HepG2 (cell line): ENCODE measurements around the gene PDS5B. TPM values are rescaled to one million over a fixed set of nuclear protein-coding genes. Genes with fewer than 3 reads are reported as not detected.

ENCODE experiments used
- ARHGAP35 ChIP-seq: sonication (generic); formaldehyde crosslinking; IDR thresholded peaks from 2 replicates; pipeline ENCODE4 v1.9.0; 2022; ENCODE audit warnings: mild to moderate bottlenecking, inconsistent platforms, moderate library complexity, missing genetic modification reagents, borderline replicate concordance
- ARNT ChIP-seq: fragments of 450-650 bp; IDR thresholded peaks from 2 replicates; pipeline ENCODE4 v1.6.1; 2017
- ATRX ChIP-seq: sonication (generic); formaldehyde crosslinking; IDR thresholded peaks from 2 replicates; pipeline ENCODE4 v1.4.0; 2020; ENCODE audit warnings: missing genetic modification reagents, borderline replicate concordance
- CEBPB ChIP-seq: IDR thresholded peaks from 2 replicates; pipeline ENCODE4 v1.6.1; 2011; ENCODE audit warnings: low read depth, low read length, improper control_type of control experiment, borderline replicate concordance
- CREB3 ChIP-seq: sonication (generic); formaldehyde crosslinking; IDR thresholded peaks from 2 replicates; pipeline ENCODE4 v1.5.0; 2020; ENCODE audit warnings: missing genetic modification reagents
- CSRNP1 ChIP-seq: sonication (generic); formaldehyde crosslinking; IDR thresholded peaks from 2 replicates; pipeline ENCODE4 v1.8.1; 2023; ENCODE audit warnings: mild to moderate bottlenecking, missing genetic modification reagents
- HNRNPH1 ChIP-seq: fragments of 200-400 bp; formaldehyde crosslinking; optimal IDR thresholded peaks from 2 replicates; pipeline ENCODE3; 2017; ENCODE audit warnings: mild to moderate bottlenecking, low read depth, low read length
- HNRNPUL1 ChIP-seq: fragments of 200-400 bp; formaldehyde crosslinking; IDR thresholded peaks from 2 replicates; pipeline ENCODE4 v1.6.1; 2017; ENCODE audit warnings: low read depth, mild to moderate bottlenecking, low read length, moderate library complexity
- MAFF ChIP-seq: IDR thresholded peaks from 2 replicates; pipeline ENCODE4 v1.6.1; 2011; ENCODE audit warnings: low read depth, low read length, improper control_type of control experiment
- MBNL3 ChIP-seq: fragments of 250-450 bp; sonication (Bioruptor Pico); conservative IDR thresholded peaks from 2 replicates; pipeline ENCODE4 v1.8.0; 2022; ENCODE audit warnings: mild to moderate bottlenecking, inconsistent platforms
- NR1H2 ChIP-seq: sonication (generic); formaldehyde crosslinking; IDR thresholded peaks from 2 replicates; pipeline ENCODE4 v1.8.1; 2022; ENCODE audit warnings: low read depth, missing genetic modification reagents, borderline replicate concordance
- PITX1 ChIP-seq: sonication (generic); formaldehyde crosslinking; IDR thresholded peaks from 2 replicates; pipeline ENCODE4 v1.5.1; 2020; ENCODE audit warnings: mild to moderate bottlenecking, missing genetic modification reagents
- PRMT3 ChIP-seq: sonication (generic); formaldehyde crosslinking; IDR thresholded peaks from 2 replicates; pipeline ENCODE4 v1.8.1; 2022; ENCODE audit warnings: low read depth, mild to moderate bottlenecking, moderate library complexity, missing genetic modification reagents, borderline replicate concordance
- ZBTB20 ChIP-seq: sonication (generic); formaldehyde crosslinking; IDR thresholded peaks from 2 replicates; pipeline ENCODE4 v1.8.1; 2023; ENCODE audit warnings: missing genetic modification reagents, low read depth, mild to moderate bottlenecking, borderline replicate concordance
- ZNF121 ChIP-seq: sonication (generic); formaldehyde crosslinking; IDR thresholded peaks from 2 replicates; pipeline ENCODE4 v1.5.0; 2020; ENCODE audit warnings: mild to moderate bottlenecking, missing genetic modification reagents
- ZNF263 ChIP-seq: sonication (generic); formaldehyde crosslinking; IDR thresholded peaks from 2 replicates; pipeline ENCODE4 v1.4.0; 2020; ENCODE audit warnings: missing genetic modification reagents
- ZNF34 ChIP-seq: sonication (generic); formaldehyde crosslinking; IDR thresholded peaks from 2 replicates; pipeline ENCODE4 v1.4.0; 2020; ENCODE audit warnings: mild to moderate bottlenecking, missing genetic modification reagents, borderline replicate concordance
- ZNF703 ChIP-seq: sonication (generic); formaldehyde crosslinking; IDR thresholded peaks from 2 replicates; pipeline ENCODE4 v1.5.1; 2020; ENCODE audit warnings: missing genetic modification reagents, mild to moderate bottlenecking, moderate library complexity, borderline replicate concordance
- ZSCAN25 ChIP-seq: sonication (generic); formaldehyde crosslinking; IDR thresholded peaks from 2 replicates; pipeline ENCODE4 v1.8.0; 2022; ENCODE audit warnings: mild to moderate bottlenecking, missing genetic modification reagents
- polyA plus RNA-seq, 8 experiments: library from polyadenylated mRNA; depleted of rRNA in 3 of 8; stranded (reverse) in 7 of 8; unstranded in 1 of 8; fragments of >200 nt; fragmentation: Illumina TruSeq in 4 of 8; extraction: Trizol in 4 of 8; gene quantifications; 2 replicates each; pipeline versions ENCODE4 v1.2.1 to v1.2.3, GENCODE V29; 2011 to 2016; ENCODE audit warnings: low read depth in 4 of 8, missing spikeins in 1 of 8, mixed read lengths in 1 of 8; ENCODE audit not compliant: insufficient read depth in 1 of 8
- total RNA-seq, 5 experiments: library from RNA; depleted of rRNA; stranded (reverse); fragments of >200 nt; fragmentation: Illumina TruSeq; extraction: Trizol; gene quantifications; 2 replicates each; pipeline ENCODE4 v1.2.3, GENCODE V29; 2016; ENCODE audit warnings: low read depth in 1 of 5
- TF ChIP-seq, protein P1 (sequence below): sonication (generic); formaldehyde crosslinking; IDR thresholded peaks from 2 replicates; pipeline ENCODE4 v1.4.0; 2020; ENCODE audit warnings: missing genetic modification reagents
- TF ChIP-seq, protein P2 (sequence below): sonication (generic); formaldehyde crosslinking; IDR thresholded peaks from 2 replicates; pipeline ENCODE4; 2020; ENCODE audit warnings: missing genetic modification reagents, mild to moderate bottlenecking, borderline replicate concordance

Gene PDS5B
- total and polyA plus RNA-seq, 2 of the 13 experiments (the other 11 are each of a cell fraction or from before 2014, with no cell fraction given) = 5.8 to 24.6 TPM

DNA sequence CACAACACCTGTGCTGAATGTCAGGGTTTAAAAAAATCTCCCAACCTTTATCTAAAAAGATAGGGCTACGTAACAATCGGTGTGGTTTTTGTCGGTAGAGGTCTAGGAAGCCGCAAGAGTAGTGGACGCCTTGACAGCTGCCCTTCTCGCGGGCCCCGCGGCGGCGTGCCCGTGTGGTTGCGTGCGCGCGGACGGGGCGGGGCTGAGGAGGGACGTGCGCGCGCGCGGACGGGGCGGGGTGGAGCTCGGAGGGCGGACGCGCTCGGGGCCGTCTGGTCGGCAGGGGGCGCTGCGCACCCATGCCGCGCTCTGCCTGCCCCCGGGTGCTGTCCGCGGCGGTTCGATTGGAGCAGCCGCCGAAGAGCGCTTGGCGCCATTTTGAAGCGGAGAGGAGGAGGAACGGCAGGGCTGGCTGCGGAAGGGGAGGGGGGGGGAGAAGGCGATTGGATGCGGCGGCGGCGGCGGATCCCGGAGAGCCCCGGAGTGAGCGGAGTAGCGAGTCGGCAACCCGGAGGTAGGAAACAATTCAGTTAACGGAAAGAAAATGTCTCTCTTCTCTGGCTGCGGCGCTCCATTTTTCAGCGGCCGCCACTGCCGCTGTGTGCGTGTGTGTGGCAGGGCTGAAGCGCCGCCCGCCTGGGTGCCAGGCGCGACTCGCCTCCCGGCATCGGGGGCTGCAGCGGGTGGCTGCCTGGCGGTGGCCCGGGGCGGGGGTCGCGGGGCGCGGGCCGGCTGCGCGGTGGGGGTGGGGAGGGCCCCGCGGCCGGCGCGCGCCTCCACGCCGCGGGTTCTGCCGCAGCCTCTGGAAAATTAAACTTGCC is at the start of gene PDS5B (continued):
- no peak for TF ChIP-seq HNRNPUL1
- peak; percentile 27; the same call in 1 of the 2 replicates for TF ChIP-seq PITX1 (CRISPR knock-in tag)
- peak; percentile 39; the same call in 1 of the 2 replicates for TF ChIP-seq CSRNP1 (CRISPR knock-in tag)
- no peak for TF ChIP-seq ARNT
- TF ChIP-seq CEBPB = no peak
- TF ChIP-seq NR1H2 (CRISPR knock-in tag) = no peak
- TF ChIP-seq MBNL3 (CRISPR knock-in tag) = no peak
- no peak for TF ChIP-seq ARHGAP35 (CRISPR knock-in tag)
- no peak for TF ChIP-seq PRMT3 (CRISPR knock-in tag)
- no peak for TF ChIP-seq ZBTB20 (CRISPR knock-in tag)
- TF ChIP-seq, protein P1, sequence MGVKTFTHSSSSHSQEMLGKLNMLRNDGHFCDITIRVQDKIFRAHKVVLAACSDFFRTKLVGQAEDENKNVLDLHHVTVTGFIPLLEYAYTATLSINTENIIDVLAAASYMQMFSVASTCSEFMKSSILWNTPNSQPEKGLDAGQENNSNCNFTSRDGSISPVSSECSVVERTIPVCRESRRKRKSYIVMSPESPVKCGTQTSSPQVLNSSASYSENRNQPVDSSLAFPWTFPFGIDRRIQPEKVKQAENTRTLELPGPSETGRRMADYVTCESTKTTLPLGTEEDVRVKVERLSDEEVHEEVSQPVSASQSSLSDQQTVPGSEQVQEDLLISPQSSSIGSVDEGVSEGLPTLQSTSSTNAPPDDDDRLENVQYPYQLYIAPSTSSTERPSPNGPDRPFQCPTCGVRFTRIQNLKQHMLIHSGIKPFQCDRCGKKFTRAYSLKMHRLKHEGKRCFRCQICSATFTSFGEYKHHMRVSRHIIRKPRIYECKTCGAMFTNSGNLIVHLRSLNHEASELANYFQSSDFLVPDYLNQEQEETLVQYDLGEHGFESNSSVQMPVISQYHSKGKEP (CRISPR knock-in tag) = no peak
- no peak for TF ChIP-seq CREB3 (CRISPR knock-in tag)
- TF ChIP-seq, protein P2, sequence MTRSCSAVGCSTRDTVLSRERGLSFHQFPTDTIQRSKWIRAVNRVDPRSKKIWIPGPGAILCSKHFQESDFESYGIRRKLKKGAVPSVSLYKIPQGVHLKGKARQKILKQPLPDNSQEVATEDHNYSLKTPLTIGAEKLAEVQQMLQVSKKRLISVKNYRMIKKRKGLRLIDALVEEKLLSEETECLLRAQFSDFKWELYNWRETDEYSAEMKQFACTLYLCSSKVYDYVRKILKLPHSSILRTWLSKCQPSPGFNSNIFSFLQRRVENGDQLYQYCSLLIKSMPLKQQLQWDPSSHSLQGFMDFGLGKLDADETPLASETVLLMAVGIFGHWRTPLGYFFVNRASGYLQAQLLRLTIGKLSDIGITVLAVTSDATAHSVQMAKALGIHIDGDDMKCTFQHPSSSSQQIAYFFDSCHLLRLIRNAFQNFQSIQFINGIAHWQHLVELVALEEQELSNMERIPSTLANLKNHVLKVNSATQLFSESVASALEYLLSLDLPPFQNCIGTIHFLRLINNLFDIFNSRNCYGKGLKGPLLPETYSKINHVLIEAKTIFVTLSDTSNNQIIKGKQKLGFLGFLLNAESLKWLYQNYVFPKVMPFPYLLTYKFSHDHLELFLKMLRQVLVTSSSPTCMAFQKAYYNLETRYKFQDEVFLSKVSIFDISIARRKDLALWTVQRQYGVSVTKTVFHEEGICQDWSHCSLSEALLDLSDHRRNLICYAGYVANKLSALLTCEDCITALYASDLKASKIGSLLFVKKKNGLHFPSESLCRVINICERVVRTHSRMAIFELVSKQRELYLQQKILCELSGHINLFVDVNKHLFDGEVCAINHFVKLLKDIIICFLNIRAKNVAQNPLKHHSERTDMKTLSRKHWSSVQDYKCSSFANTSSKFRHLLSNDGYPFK (CRISPR knock-in tag) = no peak
- no peak for TF ChIP-seq HNRNPH1
- peak; percentile 81 for TF ChIP-seq ZNF263 (CRISPR knock-in tag)
- no peak for TF ChIP-seq ZNF703 (CRISPR knock-in tag)
- no peak for TF ChIP-seq ZNF121 (CRISPR knock-in tag)
- TF ChIP-seq ZNF34 (CRISPR knock-in tag) = peak; percentile 67; the same call in 1 of the 2 replicates
- TF ChIP-seq ATRX (CRISPR knock-in tag) = no peak
- TF ChIP-seq ZSCAN25 (CRISPR knock-in tag) = peak; percentile 54; the same call in 1 of the 2 replicates
- no peak for TF ChIP-seq MAFF
